DND-41 (cell line): ENCODE data around the gene ELL.

ENCODE experiments used
- EZH2 ChIP-seq: IDR thresholded peaks from 3 replicates; pipeline ENCODE4 v1.6.1; 2012; ENCODE audit warnings: borderline replicate concordance, low read depth, mild to moderate bottlenecking, moderate library complexity, low read length, inconsistent platforms; ENCODE audit not compliant: severe bottlenecking
- TF ChIP-seq, protein P1 (sequence below): IDR thresholded peaks from 2 replicates; pipeline ENCODE4 v1.5.1; 2012; ENCODE audit warnings: borderline replicate concordance, low read length, moderate library complexity, mild to moderate bottlenecking; ENCODE audit not compliant: poor library complexity, severe bottlenecking; ENCODE audit errors: extremely low read depth

GRCh38 chr19:18503971-18504885, 17.6 kb downstream of the ELL start:
- TF ChIP-seq, protein P1, sequence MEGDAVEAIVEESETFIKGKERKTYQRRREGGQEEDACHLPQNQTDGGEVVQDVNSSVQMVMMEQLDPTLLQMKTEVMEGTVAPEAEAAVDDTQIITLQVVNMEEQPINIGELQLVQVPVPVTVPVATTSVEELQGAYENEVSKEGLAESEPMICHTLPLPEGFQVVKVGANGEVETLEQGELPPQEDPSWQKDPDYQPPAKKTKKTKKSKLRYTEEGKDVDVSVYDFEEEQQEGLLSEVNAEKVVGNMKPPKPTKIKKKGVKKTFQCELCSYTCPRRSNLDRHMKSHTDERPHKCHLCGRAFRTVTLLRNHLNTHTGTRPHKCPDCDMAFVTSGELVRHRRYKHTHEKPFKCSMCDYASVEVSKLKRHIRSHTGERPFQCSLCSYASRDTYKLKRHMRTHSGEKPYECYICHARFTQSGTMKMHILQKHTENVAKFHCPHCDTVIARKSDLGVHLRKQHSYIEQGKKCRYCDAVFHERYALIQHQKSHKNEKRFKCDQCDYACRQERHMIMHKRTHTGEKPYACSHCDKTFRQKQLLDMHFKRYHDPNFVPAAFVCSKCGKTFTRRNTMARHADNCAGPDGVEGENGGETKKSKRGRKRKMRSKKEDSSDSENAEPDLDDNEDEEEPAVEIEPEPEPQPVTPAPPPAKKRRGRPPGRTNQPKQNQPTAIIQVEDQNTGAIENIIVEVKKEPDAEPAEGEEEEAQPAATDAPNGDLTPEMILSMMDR = no peak
- TF ChIP-seq EZH2 = no peak
